ENCODE results near the gene TMEM106C.

DNA sequence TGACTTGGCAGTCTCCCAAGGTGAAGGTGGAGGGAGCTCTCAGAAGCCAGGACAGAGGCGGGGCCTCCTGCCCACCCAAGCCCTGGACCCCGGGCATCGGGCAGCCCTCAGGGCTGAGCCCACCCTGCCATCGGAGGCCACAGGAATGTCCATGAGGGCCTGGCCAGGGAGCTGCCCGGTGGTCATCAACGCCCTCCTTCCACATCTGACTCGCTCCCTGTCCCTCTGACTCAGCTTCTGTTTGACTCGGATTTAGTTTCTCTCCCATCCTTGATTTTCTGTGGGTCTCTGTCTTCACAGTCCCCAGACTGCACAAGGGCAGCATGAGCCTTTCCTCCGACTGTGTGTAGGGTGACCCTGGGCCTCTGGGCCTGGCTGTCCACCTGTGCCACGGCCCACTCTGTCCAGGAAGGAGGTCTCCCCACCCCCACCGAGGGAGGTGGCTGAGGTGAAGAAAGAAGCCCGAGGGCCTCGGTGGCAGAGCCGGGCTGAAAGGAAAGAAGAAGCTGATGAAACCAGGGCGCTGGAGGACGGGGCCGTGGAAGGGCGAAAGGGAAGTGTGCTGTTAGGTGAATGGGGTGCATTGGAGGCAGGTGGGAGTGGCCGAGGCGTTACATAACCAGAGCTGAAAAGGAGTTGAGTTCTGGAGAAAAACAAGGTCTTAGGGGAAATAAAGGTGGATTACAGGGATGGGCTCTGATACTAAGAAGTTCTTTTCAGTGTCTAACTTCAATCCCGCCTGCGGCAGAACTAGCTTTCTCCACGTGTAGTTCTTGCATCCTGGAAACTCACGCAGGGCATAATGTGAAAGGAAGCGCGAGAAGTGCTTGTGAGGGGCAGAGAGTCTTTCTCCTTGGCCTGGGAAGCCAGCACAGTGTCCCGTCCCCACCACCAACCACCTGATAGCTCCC is 16.7 kb upstream of the TMEM106C start:
- TF ChIP-seq FOXM1 (IDR thresholded peaks at IDR 0.05; ENCODE audit: borderline replicate concordance, low read depth), result no peak
- no peak for TF ChIP-seq RAD21 (IDR thresholded peaks at IDR 0.05; ENCODE audit: low read depth)
- TF ChIP-seq, protein P1, sequence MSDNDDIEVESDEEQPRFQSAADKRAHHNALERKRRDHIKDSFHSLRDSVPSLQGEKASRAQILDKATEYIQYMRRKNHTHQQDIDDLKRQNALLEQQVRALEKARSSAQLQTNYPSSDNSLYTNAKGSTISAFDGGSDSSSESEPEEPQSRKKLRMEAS (IDR thresholded peaks at IDR 0.05), result no peak
- TF ChIP-seq, protein P2, sequence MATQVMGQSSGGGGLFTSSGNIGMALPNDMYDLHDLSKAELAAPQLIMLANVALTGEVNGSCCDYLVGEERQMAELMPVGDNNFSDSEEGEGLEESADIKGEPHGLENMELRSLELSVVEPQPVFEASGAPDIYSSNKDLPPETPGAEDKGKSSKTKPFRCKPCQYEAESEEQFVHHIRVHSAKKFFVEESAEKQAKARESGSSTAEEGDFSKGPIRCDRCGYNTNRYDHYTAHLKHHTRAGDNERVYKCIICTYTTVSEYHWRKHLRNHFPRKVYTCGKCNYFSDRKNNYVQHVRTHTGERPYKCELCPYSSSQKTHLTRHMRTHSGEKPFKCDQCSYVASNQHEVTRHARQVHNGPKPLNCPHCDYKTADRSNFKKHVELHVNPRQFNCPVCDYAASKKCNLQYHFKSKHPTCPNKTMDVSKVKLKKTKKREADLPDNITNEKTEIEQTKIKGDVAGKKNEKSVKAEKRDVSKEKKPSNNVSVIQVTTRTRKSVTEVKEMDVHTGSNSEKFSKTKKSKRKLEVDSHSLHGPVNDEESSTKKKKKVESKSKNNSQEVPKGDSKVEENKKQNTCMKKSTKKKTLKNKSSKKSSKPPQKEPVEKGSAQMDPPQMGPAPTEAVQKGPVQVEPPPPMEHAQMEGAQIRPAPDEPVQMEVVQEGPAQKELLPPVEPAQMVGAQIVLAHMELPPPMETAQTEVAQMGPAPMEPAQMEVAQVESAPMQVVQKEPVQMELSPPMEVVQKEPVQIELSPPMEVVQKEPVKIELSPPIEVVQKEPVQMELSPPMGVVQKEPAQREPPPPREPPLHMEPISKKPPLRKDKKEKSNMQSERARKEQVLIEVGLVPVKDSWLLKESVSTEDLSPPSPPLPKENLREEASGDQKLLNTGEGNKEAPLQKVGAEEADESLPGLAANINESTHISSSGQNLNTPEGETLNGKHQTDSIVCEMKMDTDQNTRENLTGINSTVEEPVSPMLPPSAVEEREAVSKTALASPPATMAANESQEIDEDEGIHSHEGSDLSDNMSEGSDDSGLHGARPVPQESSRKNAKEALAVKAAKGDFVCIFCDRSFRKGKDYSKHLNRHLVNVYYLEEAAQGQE (IDR thresholded peaks at IDR 0.05; ENCODE audit: low read depth), result no peak
- TF ChIP-seq EGR1 (IDR thresholded peaks at IDR 0.05), result no peak
- no peak for TF ChIP-seq ZBTB7A (IDR thresholded peaks at IDR 0.05; ENCODE audit: low read depth)
- TF ChIP-seq, protein P3, sequence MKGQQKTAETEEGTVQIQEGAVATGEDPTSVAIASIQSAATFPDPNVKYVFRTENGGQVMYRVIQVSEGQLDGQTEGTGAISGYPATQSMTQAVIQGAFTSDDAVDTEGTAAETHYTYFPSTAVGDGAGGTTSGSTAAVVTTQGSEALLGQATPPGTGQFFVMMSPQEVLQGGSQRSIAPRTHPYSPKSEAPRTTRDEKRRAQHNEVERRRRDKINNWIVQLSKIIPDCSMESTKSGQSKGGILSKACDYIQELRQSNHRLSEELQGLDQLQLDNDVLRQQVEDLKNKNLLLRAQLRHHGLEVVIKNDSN (IDR thresholded peaks at IDR 0.05), result no peak
- no peak for TF ChIP-seq TAF1 (IDR thresholded peaks at IDR 0.05; ENCODE audit: low read depth)
- TF ChIP-seq NFIC (IDR thresholded peaks at IDR 0.05), result no peak
- TF ChIP-seq CEBPB (IDR thresholded peaks at IDR 0.05), result no peak
- no peak for TF ChIP-seq YY1 (IDR thresholded peaks at IDR 0.05; ENCODE audit: low read depth)
- no peak for TF ChIP-seq CREB1 (IDR thresholded peaks at IDR 0.05; ENCODE audit: low read depth)

All from Ishikawa (cell line).